Liver (tissue), 9 donors: ENCODE results near the gene CAVIN1. TPM values are rescaled to one million over a fixed set of nuclear protein-coding genes. Genes with fewer than 3 reads are reported as not detected.
A peak's percentile ranks its signal among the peaks of the same experiment; 100 is the strongest.

Source experiments
- DNase-seq: peaks from one replicate; pipeline ENCODE4 v3.0.0-alpha.2; 2017; ENCODE audit warnings: low spot score
- H3K27ac ChIP-seq, 2 donors: one replicate each; pipeline ENCODE4 v1.7.0; 2013; ENCODE audit warnings: inconsistent platforms in 2 of 2, low read length in 2 of 2, control low read depth in 1 of 2, low read depth in 1 of 2, mild to moderate bottlenecking in 1 of 2
- H3K27me3 ChIP-seq, 4 donors: one replicate each; pipeline versions ENCODE4 v1.6.1 to v1.7.0; 2013; ENCODE audit warnings: low read length in 3 of 4, inconsistent platforms in 1 of 4, mild to moderate bottlenecking in 1 of 4, moderate library complexity in 1 of 4; ENCODE audit not compliant: control insufficient read depth in 4 of 4, insufficient read depth in 4 of 4
- H3K36me3 ChIP-seq, 4 donors: one replicate each; pipeline versions ENCODE4 v1.6.1 to v1.7.0; 2013; ENCODE audit warnings: low read length in 3 of 4, mild to moderate bottlenecking in 3 of 4, low read depth in 1 of 4, moderate library complexity in 1 of 4; ENCODE audit not compliant: control insufficient read depth in 4 of 4, insufficient read depth in 3 of 4
- H3K4me1 ChIP-seq, 4 donors: one replicate each; pipeline versions ENCODE4 v1.6.1 to v1.7.0; 2013; ENCODE audit warnings: low read length in 3 of 4, mild to moderate bottlenecking in 3 of 4, moderate library complexity in 1 of 4; ENCODE audit not compliant: control insufficient read depth in 4 of 4, insufficient read depth in 4 of 4
- H3K4me3 ChIP-seq, 3 donors: one replicate each; pipeline versions ENCODE4 v1.6.1 to v1.7.0; 2013; ENCODE audit warnings: low read length in 3 of 3, control low read depth in 1 of 3, low read depth in 1 of 3, mild to moderate bottlenecking in 1 of 3
- H3K9ac ChIP-seq, 2 donors: one replicate each; pipeline ENCODE4 v1.7.0; 2013; ENCODE audit warnings: low read length in 2 of 2, mild to moderate bottlenecking in 2 of 2, moderate library complexity in 2 of 2, control low read depth in 1 of 2, low read depth in 1 of 2
- H3K9me3 ChIP-seq, 4 donors: one replicate each; pipeline versions ENCODE4 v1.6.1 to v1.7.0; 2013; ENCODE audit warnings: low read length in 3 of 4; ENCODE audit not compliant: control insufficient read depth in 4 of 4
- EGR1 ChIP-seq, 2 donors: IDR thresholded peaks; 2 replicates each; pipeline ENCODE4 v1.6.1; 2016 to 2018; ENCODE audit warnings: antibody characterized with exemption in 2 of 2, low read depth in 2 of 2
- FOXA1 ChIP-seq: IDR thresholded peaks from 2 replicates; pipeline ENCODE4 v1.6.1; 2016; ENCODE audit warnings: antibody characterized with exemption
- FOXA2 ChIP-seq: IDR thresholded peaks from 2 replicates; pipeline ENCODE4 v1.6.1; 2016; ENCODE audit warnings: antibody characterized with exemption
- GABPA ChIP-seq, 2 donors: IDR thresholded peaks in 1 of 2; conservative IDR thresholded peaks in 1 of 2; 2 replicates each; pipeline ENCODE4 v1.6.1; 2016; ENCODE audit warnings: antibody characterized with exemption in 2 of 2, mild to moderate bottlenecking in 1 of 2, moderate library complexity in 1 of 2
- HNF4A ChIP-seq, 2 donors: conservative IDR thresholded peaks; 2 replicates each; pipeline ENCODE4 v1.6.1; 2016; ENCODE audit warnings: antibody characterized with exemption in 2 of 2, mild to moderate bottlenecking in 2 of 2
- HNF4G ChIP-seq: IDR thresholded peaks from 2 replicates; pipeline ENCODE4 v1.6.1; 2016; ENCODE audit warnings: antibody characterized with exemption
- JUND ChIP-seq, 2 donors: IDR thresholded peaks; 2 replicates each; pipeline ENCODE4 v1.6.1; 2016; ENCODE audit warnings: antibody characterized with exemption in 2 of 2
- NR2F2 ChIP-seq: IDR thresholded peaks from 2 replicates; pipeline ENCODE4 v1.6.1; 2016; ENCODE audit warnings: antibody characterized with exemption
- RAD21 ChIP-seq, 2 donors: IDR thresholded peaks; 2 replicates each; pipeline ENCODE4 v1.6.1; 2016; ENCODE audit warnings: antibody characterized with exemption in 2 of 2, mild to moderate bottlenecking in 2 of 2
- RXRA ChIP-seq, 2 donors: IDR thresholded peaks; 2 replicates each; pipeline ENCODE4 v1.6.1; 2017 to 2018; ENCODE audit warnings: antibody characterized with exemption in 2 of 2, mild to moderate bottlenecking in 1 of 2
- SP1 ChIP-seq: IDR thresholded peaks from 2 replicates; pipeline ENCODE4 v1.6.1; 2018; ENCODE audit warnings: antibody characterized with exemption, mild to moderate bottlenecking
- TAF1 ChIP-seq: conservative IDR thresholded peaks from 2 replicates; pipeline ENCODE4 v1.6.1; 2016; ENCODE audit warnings: antibody characterized with exemption, mild to moderate bottlenecking
- YY1 ChIP-seq: IDR thresholded peaks from 2 replicates; pipeline ENCODE4 v1.6.1; 2016; ENCODE audit warnings: antibody characterized with exemption, mild to moderate bottlenecking
- ZBTB33 ChIP-seq: IDR thresholded peaks from 2 replicates; pipeline ENCODE4 v1.6.1; 2016; ENCODE audit warnings: antibody characterized with exemption
- WGBS: extraction: QIAGEN DNeasy Blood & Tissue Kit; methylation state at CpG from one replicate; pipeline ENCODE4 v1.1.7; 2013; 5-methylcytosine and 5-hydroxymethylcytosine counted together
- polyA plus RNA-seq, 2 donors: library from polyadenylated mRNA; stranded (reverse) in 1 of 2; unstranded in 1 of 2; fragments of 200-250 nt in 1 of 2; fragments of >200 nt in 1 of 2; fragmentation: Nextera tagmentation in 1 of 2; extraction: Ambion mirVana in 1 of 2; gene quantifications; one replicate each; pipeline versions ENCODE4 v1.2.1 to v1.2.3, GENCODE V29; 2013 to 2015
- total RNA-seq, 2 donors: library from RNA; depleted of rRNA; stranded (reverse); fragments of >200 nt; gene quantifications; one replicate each; pipeline ENCODE4 v1.2.3, GENCODE V29; 2014
- TF ChIP-seq, protein P1 (sequence below): IDR thresholded peaks from 2 replicates; pipeline ENCODE4 v1.6.1; 2016; ENCODE audit warnings: antibody characterized with exemption
- TF ChIP-seq, protein P2 (sequence below): IDR thresholded peaks from 2 replicates; pipeline ENCODE4 v1.6.1; 2016; ENCODE audit warnings: antibody characterized with exemption
- TF ChIP-seq, protein P3 (sequence below): fragments of 150-350 bp; IDR thresholded peaks from 2 replicates; pipeline ENCODE4 v1.5.1; 2017; ENCODE audit warnings: improper control_type of control experiment, low read depth, low read length; ENCODE audit not compliant: missing input control
- TF ChIP-seq, protein P4 (sequence below): IDR thresholded peaks from 2 replicates; pipeline ENCODE4 v1.6.1; 2016; ENCODE audit warnings: antibody characterized with exemption, mild to moderate bottlenecking
- donor health status: healthy.
- donor health status: healthy.
- donor health status: healthy.
- donor health status: healthy.
- donor health status: healthy.

Gene CAVIN1
- total and polyA plus RNA-seq, 4 donors = 6.5 to 27.0 (median 14.4) TPM

DNA sequence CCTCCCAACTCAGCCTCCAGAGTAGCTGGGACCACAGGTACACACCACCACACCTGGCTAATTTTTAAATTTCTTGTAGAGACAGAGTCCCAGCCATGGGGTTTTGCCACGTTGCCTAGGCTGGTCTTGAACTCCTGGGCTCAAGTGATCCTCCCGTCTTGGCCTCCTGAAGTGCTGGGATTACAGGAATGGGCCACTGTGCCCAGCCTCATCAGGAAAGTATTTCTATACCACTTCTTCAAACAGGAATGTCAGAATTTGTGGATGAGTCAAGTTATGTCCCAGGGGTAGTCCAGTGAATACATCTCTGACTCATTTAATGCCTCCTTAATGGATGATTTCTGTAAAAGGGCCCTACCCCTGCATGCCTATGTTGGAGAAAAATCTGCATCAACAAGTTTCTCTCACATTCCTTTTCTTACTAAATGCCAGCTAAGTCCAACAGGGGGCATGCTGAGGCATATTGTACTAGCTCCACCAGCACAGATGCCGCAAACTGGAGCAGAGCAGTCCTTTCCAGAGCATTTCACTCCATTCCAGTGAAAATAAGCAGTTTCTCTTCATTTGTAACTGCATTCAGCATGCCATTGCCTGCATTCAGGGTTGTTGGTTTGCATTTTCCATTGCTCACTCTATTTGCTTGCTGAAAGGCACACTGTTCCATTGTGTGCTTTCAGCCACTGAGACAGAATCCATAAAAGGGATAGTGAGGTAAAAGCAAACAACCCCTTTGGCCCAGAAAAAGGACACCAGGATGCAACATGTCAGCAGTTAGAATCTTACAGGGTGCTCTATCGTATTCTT is 5.3 kb upstream of the CAVIN1 start:
- Histone ChIP-seq H3K27ac (no peak overlapping the region), H3K4me1 (peaks cover 0 to 7% (median 4%) of the 10 kb centered on the region in 4 donors), H3K9me3 (no peaks in the 10 kb centered on the region), H3K27me3 (no peaks in the 10 kb centered on the region), H3K36me3 (no peaks in the 10 kb centered on the region), H3K9ac (no peak overlapping the region), H3K4me3 (no peak overlapping the region)
- WGBS = 37% methylated on average over 4 of the region's 4 CpGs
- no peak for DNase-seq
- TF ChIP-seq, protein P1, sequence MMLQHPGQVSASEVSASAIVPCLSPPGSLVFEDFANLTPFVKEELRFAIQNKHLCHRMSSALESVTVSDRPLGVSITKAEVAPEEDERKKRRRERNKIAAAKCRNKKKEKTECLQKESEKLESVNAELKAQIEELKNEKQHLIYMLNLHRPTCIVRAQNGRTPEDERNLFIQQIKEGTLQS = no peak
- TF ChIP-seq TAF1 (no peak), SP1 (peak; percentile 30), HNF4A (conservative IDR thresholded peaks at IDR 0.05) (no peak), ZBTB33 (no peak), YY1 (no peak), GABPA (IDR thresholded peaks at IDR 0.05 in 1 of 2, conservative IDR thresholded peaks at IDR 0.05 in 1 of 2) (no peak), NR2F2 (no peak), EGR1 (IDR thresholded peaks at IDR 0.05; ENCODE audit: low read depth in 2 of 2) (no peak), FOXA2 (no peak), HNF4G (no peak), RAD21 (IDR thresholded peaks at IDR 0.05) (peak; percentile 86 to 92), RXRA (IDR thresholded peaks at IDR 0.05) (no peak), JUND (IDR thresholded peaks at IDR 0.05) (no peak), FOXA1 (no peak)
- TF ChIP-seq, protein P2, sequence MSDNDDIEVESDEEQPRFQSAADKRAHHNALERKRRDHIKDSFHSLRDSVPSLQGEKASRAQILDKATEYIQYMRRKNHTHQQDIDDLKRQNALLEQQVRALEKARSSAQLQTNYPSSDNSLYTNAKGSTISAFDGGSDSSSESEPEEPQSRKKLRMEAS = no peak
- TF ChIP-seq, protein P3, sequence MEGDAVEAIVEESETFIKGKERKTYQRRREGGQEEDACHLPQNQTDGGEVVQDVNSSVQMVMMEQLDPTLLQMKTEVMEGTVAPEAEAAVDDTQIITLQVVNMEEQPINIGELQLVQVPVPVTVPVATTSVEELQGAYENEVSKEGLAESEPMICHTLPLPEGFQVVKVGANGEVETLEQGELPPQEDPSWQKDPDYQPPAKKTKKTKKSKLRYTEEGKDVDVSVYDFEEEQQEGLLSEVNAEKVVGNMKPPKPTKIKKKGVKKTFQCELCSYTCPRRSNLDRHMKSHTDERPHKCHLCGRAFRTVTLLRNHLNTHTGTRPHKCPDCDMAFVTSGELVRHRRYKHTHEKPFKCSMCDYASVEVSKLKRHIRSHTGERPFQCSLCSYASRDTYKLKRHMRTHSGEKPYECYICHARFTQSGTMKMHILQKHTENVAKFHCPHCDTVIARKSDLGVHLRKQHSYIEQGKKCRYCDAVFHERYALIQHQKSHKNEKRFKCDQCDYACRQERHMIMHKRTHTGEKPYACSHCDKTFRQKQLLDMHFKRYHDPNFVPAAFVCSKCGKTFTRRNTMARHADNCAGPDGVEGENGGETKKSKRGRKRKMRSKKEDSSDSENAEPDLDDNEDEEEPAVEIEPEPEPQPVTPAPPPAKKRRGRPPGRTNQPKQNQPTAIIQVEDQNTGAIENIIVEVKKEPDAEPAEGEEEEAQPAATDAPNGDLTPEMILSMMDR = peak; percentile 81
- TF ChIP-seq, protein P4, sequence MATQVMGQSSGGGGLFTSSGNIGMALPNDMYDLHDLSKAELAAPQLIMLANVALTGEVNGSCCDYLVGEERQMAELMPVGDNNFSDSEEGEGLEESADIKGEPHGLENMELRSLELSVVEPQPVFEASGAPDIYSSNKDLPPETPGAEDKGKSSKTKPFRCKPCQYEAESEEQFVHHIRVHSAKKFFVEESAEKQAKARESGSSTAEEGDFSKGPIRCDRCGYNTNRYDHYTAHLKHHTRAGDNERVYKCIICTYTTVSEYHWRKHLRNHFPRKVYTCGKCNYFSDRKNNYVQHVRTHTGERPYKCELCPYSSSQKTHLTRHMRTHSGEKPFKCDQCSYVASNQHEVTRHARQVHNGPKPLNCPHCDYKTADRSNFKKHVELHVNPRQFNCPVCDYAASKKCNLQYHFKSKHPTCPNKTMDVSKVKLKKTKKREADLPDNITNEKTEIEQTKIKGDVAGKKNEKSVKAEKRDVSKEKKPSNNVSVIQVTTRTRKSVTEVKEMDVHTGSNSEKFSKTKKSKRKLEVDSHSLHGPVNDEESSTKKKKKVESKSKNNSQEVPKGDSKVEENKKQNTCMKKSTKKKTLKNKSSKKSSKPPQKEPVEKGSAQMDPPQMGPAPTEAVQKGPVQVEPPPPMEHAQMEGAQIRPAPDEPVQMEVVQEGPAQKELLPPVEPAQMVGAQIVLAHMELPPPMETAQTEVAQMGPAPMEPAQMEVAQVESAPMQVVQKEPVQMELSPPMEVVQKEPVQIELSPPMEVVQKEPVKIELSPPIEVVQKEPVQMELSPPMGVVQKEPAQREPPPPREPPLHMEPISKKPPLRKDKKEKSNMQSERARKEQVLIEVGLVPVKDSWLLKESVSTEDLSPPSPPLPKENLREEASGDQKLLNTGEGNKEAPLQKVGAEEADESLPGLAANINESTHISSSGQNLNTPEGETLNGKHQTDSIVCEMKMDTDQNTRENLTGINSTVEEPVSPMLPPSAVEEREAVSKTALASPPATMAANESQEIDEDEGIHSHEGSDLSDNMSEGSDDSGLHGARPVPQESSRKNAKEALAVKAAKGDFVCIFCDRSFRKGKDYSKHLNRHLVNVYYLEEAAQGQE = no peak
